NK-92 (cell line): ENCODE measurements around the gene KIAA0586.
"Not testable (repeated sequence)": the region's sequence is repeated elsewhere in the genome, so short reads cannot be mapped to it uniquely, and the experiment has no call there.

Experiments
- DNase-seq: peaks from one replicate; lab custom pipeline; 2025; ENCODE audit not compliant: unreplicated experiment; lab: John Stamatoyannopoulos, UW

Gene KIAA0586

DNA sequence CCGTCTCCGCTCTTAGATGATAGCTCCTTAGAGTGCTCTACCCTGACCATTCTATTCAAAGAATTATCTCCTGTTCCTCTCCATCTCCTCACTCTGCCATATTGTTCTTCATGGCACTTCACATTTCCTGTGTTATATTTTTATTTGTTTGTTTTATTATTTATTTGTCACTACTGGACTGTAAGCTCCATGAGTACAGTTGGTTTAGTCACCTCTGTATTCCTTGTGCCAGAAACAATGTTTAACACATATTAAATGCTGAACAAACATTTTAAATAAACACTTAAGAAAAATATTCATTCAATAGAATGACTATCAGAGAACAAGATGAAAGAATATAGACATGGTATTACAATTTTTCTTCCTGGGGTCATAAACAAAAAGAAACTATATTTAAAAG, 35.6 kb downstream of the KIAA0586 start:
- no peak for DNase-seq

DNA sequence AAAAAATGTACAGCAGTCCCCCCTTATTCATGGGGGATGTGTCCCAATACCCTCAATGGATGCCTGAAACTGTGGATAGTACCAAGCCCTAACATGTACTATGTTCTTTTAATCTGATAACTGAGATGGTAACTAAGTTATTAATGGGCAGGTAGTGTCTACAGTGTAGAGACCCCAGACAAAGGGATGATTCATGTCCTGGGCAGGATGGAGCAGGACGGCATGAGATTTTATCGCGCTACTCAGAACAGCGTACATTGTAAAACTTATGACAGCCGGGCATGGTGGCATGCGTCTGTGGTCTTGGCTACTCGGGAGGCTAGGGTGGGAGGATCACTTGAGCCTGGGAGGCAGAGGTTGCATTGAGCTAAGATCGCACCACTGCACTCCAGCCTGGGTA, 37.1 kb downstream of the KIAA0586 start:
- no peak for DNase-seq

- no peak for DNase-seq
Measured at GRCh38 chr14:58465421-58465820, 37.9 kb downstream of the KIAA0586 start.

GRCh38 chr14:58466459-58466858, 38.9 kb downstream of the KIAA0586 start:
- DNase-seq = no peak

DNA sequence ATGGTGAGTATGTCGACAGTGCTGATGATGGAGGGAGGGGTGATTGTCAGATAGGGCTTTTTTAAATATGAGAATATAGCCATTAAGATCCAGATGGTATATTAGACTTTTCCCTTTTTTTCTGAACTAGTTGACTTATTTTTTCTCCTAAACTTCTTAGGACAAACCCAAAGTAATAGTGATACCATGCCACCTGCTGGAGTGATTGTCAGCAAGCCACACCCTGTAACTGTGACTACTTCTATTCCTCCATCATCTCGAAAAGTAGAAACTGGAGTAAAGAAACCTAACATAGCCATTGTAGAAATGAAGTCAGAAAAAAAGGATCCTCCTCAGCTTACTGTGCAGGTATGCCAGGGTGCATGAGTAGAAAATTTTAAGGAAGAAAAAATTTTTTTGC, 40.1 kb downstream of the KIAA0586 start:
- DNase-seq = no peak

GRCh38 chr14:58469309-58469708, 41.8 kb downstream of the KIAA0586 start:
- DNase-seq = no peak

DNA sequence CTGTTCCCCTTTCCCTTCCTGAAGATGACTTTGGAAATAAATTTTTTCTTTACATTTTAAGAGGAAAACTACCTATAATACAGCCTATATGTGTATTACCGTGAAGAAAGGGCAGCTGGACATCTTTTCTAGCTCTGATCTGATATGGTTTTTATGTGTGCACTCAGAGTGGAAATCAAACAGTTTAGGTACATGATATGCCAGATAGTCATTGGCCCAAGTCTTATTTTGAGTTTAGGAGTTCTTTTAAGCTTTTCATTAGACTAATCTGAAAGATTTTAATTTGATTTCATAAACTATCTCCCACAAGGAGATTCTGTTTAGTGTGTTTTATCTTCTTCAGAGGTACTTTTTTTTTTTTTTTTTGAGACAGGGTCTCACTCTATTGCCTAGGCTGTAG, 48.8 kb downstream of the KIAA0586 start:
- no peak for DNase-seq

GRCh38 chr14:58477653-58478052, 50.1 kb downstream of the KIAA0586 start:
- no peak for DNase-seq

- not testable (repeated sequence) for DNase-seq
Measured at GRCh38 chr14:58478329-58478728, 50.8 kb downstream of the KIAA0586 start.

- DNase-seq = no peak
Measured at GRCh38 chr14:58479975-58480374, 52.5 kb downstream of the KIAA0586 start.

DNA sequence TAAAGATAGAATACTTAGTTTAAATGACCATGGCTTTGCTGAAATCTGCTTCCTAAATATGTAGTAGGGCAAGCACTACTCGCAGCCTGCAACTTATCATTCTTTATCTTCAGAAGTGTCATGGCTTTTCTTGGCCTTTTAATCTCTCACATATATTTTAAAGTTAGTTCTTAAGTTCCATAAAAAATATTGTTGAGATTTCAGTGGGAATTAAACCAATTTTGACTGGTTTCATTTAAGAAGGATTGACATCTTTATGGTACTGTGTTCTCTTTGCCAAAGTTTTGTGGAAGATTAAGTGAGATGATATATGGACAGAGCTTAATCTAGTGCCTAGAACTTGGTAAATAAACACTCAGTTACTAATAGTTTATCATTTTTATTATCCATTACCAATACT, 56.7 kb downstream of the KIAA0586 start:
- DNase-seq = no peak

DNA sequence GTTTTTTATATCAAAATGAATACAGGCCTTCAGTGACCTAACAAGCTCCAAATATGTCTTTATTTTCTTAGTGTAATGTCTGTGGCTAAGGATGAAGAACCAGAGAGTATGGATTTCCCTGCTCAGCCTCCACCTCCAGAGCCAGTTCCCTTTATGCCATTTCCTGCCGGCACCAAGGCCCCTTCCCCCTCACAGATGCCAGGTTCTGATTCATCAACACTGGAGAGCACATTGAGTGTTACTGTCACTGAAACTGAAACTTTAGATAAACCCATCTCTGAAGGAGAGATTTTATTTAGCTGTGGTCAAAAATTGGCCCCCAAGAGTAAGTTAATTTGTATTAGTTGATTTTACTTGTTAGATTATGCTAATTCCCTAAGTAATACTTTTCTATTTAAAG, 61.0 kb downstream of the KIAA0586 start:
- no peak for DNase-seq

GRCh38 chr14:58491593-58491992, 64.1 kb downstream of the KIAA0586 start:
- no peak for DNase-seq

GRCh38 chr14:58492044-58492443, 64.5 kb downstream of the KIAA0586 start:
- DNase-seq = no peak

DNA sequence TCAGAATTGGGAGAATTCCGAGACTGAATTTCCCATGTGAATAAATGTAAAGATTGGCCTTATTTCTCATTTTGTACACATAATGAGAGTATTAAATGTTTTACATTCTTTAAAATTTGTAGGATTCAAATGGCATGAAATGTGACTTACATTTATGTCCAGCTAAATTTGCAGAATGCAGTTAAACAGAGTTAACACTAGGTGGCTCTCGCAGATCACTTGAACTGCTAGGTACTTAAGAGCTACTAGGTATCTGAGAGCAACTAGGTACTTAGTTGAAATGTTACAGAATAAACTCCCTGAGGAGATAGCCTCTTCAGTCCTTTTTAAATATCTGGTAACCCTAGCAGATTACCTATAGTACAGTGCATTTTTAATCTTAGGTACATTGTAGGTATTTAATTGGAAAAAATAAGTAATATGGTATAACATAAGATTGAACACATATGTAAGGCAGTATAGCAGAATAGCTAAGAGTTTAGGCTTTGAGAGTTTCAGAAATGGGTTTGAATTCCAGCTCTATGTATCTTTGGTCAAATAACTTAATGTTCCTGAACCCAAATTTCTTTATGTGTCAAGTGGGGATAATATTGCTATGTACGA, 73.8 kb downstream of the KIAA0586 start:
- DNase-seq = no peak

GRCh38 chr14:58513272-58513671, 85.8 kb downstream of the KIAA0586 start:
- no peak for DNase-seq

DNA sequence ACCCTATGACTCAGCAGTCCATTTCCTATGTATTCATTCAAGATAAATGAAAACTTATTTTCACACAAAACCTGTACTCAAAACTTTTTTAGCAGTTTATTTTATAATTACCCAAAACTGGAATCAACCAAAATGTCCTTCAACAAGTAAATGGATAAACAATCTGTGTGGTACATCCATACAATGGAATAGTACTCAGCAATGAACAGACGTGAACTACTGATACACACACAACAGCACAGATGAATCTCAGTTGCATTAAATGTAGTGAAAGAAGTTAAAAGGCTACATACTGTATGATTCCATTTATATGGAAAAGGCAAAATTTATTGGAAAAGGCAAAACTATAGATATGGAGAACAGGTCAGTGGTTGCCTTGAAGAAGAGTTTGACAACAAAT, 90.1 kb downstream of the KIAA0586 start:
- DNase-seq = no peak

DNA sequence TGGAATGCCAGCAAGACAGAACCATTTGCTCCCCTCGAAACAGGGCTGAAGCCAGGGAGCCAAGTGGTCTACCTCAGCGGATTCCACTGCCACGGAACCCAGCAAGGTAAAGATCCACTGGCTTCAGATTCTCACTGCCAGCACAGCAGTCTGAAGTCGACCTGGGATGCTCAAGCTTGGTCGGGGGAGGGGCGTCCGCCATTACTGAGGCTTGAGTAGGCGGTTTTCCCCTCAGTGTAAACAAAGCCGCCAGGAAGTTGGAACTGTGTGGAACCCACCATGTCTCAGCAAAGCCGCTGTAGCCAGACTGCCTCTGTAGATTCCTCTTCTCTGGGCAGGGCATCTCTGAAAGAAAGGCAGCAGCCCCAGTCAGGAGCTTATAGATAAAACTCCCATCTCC, 98.2 kb downstream of the KIAA0586 start:
- DNase-seq = not testable (repeated sequence)

GRCh38 chr14:58533446-58533845, 105.9 kb downstream of the KIAA0586 start:
- DNase-seq = no peak

DNA sequence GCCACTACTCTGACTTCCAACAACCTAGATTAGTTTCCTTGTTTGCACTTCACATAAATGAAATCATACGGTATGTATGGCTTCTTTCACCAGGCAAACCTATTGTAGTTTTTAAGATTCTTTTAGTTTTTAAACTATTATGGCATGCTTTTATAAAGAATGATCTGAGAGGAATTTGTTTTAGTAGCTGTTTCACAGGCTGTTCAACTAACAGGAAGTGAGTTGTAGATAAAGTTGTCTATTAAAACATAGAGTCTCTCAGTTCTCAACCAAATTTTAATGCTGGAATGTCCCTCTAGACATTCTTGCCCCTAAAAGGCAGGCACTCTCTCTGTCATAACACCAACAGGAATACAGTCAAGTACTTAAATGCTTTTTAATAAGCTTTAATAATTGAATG, 107.5 kb downstream of the KIAA0586 start:
- no peak for DNase-seq

GRCh38 chr14:58537004-58537403, 109.5 kb downstream of the KIAA0586 start:
- DNase-seq = no peak

DNA sequence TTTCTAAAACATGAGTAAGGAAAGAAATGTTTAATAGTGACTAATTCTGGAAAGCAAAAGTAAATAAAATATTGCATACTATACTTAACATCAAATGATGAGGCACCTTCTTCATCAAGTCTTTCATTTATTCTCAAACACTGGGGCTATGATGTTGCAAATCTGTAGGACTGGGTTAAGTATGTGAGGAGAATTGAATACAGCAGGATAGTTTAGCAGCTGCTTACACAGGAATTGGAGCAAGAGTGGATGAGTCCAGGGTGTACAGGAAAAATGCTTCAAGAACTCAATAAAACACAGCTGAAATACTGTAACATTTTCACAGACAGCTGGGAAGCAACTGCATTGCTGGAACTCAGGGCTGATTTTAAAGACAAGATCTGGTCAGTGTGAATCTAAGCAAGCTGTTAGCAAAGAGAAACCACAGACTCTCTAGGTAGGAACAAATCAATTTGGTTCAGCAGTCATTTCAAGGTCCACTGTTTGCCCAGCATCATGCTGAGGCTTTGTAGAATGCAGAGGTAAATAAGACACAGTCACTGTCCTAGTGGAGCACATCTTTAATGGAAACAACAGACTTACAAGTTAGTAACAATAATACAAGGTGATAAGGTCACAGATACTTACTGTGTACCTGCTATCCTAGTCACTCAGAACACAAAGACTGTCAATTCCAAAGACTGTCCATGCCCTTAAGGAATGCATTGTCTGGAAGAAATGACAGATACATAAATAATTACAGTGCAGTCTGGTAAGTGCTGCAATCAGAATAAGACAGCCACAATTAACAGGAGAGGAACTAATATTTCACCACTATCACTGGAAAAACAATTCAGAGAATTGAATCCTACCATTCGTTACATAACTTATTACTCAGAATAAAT, 113.5 kb downstream of the KIAA0586 start:
- no peak for DNase-seq

- DNase-seq = no peak
Measured at GRCh38 chr14:58541633-58542022, 114.1 kb downstream of the KIAA0586 start.
